Peyer's patch (tissue), 4 donors: Measurements from ENCODE around the gene PTPN11. TPM values are rescaled to one million over a fixed set of nuclear protein-coding genes. Genes with fewer than 3 reads are reported as not detected.
"Not testable (repeated sequence)": the region's sequence is repeated elsewhere in the genome, so short reads cannot be mapped to it uniquely, and the experiment has no call there.

Source experiments
- DNase-seq, 3 donors: peaks; one replicate each; pipeline ENCODE4 v3.0.0-alpha.2; 2017 to 2019
- H3K27ac ChIP-seq, 4 donors: fragments of 200-600 bp; sonication (generic); one replicate each; pipeline ENCODE4 v1.5.1; 2016 to 2019
- H3K27me3 ChIP-seq, 2 donors: fragments of 200-600 bp; sonication (generic); one replicate each; pipeline ENCODE4 v1.5.1; 2019
- H3K36me3 ChIP-seq, 3 donors: fragments of 200-600 bp; sonication (generic); one replicate each; pipeline ENCODE4 v1.5.1; 2016 to 2019
- H3K4me1 ChIP-seq, 4 donors: fragments of 200-600 bp; sonication (generic); one replicate each; pipeline ENCODE4 v1.5.1; 2016 to 2019
- H3K4me3 ChIP-seq, 4 donors: fragments of 200-600 bp; sonication (generic); 1 replicate in 3 of 4; 2 replicates in 1 of 4; pipeline ENCODE4 v1.5.1; 2016 to 2019; ENCODE audit warnings: mild to moderate bottlenecking in 1 of 4
- H3K9me3 ChIP-seq, 4 donors: fragments of 200-600 bp; sonication (generic); one replicate each; pipeline ENCODE4 v1.5.1; 2016 to 2019; ENCODE audit warnings: mild to moderate bottlenecking in 1 of 4
- CTCF ChIP-seq, 6 experiments: fragments of 450-650 bp in 4 of 6; fragments of 200-600 bp in 2 of 6; sonication (generic) in 1 of 6; IDR thresholded peaks; one replicate each; pipeline ENCODE4 v1.5.1; 2017 to 2019; ENCODE audit warnings: antibody characterized with exemption in 6 of 6, mild to moderate bottlenecking in 3 of 6, moderate library complexity in 1 of 6
- POLR2A ChIP-seq, 2 donors: fragments of 450-650 bp; IDR thresholded peaks; one replicate each; pipeline ENCODE4 v1.5.1; 2017; ENCODE audit warnings: antibody characterized with exemption in 2 of 2, mild to moderate bottlenecking in 2 of 2, moderate library complexity in 2 of 2
- total RNA-seq, 4 donors: library from RNA; depleted of rRNA; stranded (reverse); fragments of >200 nt; gene quantifications; one replicate each; pipeline ENCODE4 v1.1.0, GENCODE V29; 2016

Gene PTPN11
- total RNA-seq, 4 donors from 2014 or later, result 34.5 to 128 (median 40.5) TPM

DNA sequence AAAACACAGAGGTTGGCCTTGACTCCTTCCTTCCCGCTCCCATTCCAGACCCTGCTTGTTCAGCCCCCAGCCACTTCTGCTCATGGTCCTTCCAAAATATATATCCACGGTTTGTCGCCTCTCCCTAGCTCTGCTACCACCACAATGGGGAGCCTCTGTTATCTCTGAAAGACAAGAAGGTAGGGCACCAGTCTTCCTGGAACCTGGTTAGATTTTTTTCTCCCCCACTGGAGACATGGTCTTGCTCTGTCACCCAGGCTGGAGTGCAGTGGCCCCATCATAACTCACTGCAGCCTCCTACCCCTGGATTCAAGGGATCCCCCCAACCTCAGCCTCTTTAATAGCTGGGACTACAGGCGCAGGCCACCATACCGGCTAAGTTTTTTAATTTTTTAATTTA is 95.7 kb downstream of the PTPN11 start:
- Histone ChIP-seq H3K9me3 (no peaks in the 10 kb centered on the region), H3K4me1 (no peaks in the 10 kb centered on the region), H3K4me3 (no peak overlapping the region), H3K27ac (no peak overlapping the region), H3K27me3 (no peaks in the 10 kb centered on the region), H3K36me3 (no peaks in the 10 kb centered on the region)
- DNase-seq, result no peak
- no peak for TF ChIP-seq CTCF (IDR thresholded peaks at IDR 0.05)
- TF ChIP-seq POLR2A (IDR thresholded peaks at IDR 0.05), result no peak

DNA sequence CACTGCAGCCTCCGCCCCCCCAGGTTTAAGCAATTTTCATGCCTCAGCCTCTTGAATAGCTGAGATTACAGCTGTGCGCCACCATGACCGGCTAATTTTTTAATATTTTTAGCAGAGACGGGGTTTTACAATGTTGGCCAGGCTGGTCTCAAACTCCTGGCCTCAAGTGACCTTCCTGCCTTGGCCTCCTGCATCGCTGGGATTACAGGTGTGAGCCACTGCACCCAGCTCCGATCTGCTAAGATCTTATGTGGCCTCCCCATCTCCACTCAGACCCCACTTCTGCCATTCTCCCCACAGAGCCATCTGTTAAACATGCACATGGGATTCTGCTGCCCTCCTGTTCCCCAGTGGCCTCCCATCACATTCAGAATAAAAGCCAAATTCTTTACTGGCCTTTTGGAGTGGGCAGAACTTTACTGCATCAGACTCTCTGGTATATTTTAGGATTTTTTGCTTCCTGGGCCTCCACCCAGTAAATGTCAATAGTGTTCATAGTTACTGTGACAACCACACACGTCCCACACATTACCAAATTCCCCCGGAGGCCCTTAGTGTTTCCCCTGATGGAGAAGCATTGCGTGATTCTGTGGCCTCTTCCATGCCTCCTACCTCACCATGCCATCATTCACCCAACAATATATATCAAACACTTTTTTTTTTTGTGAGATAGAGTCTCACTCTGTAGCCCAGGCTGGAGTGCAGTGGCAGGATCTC is 96.3 kb downstream of the PTPN11 start:
- Histone ChIP-seq H3K27ac (no peak overlapping the region), H3K9me3 (no peaks in the 10 kb centered on the region), H3K4me3 (no peak overlapping the region), H3K36me3 (no peaks in the 10 kb centered on the region), H3K27me3 (no peaks in the 10 kb centered on the region), H3K4me1 (no peaks in the 10 kb centered on the region)
- TF ChIP-seq CTCF (IDR thresholded peaks at IDR 0.05) (no peak), POLR2A (IDR thresholded peaks at IDR 0.05) (no peak)
- DNase-seq, result no peak

DNA sequence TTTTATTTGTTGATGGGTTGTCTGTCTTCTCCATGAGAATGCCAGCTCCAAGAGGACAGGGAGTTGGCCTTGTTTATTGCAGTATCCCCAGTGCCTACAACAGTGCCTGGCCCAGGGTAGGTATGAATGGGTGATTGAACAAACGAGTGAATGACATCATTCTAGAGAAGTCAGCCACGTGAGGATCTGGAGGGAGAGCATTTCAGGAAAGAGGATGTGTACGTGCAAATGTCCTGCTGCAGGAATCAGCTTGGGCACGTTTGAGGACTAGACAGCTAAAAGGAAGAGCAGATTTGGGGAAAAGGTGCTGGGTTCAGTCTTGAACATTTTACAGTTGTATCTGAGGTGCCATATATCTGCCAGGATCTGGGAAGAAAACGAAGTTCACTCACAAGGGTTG is 97.1 kb downstream of the PTPN11 start:
- Histone ChIP-seq H3K27me3 (no peaks in the 10 kb centered on the region), H3K4me3 (no peak overlapping the region), H3K27ac (no peak overlapping the region), H3K9me3 (no peaks in the 10 kb centered on the region), H3K4me1 (no peaks in the 10 kb centered on the region), H3K36me3 (no peaks in the 10 kb centered on the region)
- no peak for DNase-seq
- no peak for TF ChIP-seq POLR2A (IDR thresholded peaks at IDR 0.05)
- TF ChIP-seq CTCF (IDR thresholded peaks at IDR 0.05), result no peak

DNA sequence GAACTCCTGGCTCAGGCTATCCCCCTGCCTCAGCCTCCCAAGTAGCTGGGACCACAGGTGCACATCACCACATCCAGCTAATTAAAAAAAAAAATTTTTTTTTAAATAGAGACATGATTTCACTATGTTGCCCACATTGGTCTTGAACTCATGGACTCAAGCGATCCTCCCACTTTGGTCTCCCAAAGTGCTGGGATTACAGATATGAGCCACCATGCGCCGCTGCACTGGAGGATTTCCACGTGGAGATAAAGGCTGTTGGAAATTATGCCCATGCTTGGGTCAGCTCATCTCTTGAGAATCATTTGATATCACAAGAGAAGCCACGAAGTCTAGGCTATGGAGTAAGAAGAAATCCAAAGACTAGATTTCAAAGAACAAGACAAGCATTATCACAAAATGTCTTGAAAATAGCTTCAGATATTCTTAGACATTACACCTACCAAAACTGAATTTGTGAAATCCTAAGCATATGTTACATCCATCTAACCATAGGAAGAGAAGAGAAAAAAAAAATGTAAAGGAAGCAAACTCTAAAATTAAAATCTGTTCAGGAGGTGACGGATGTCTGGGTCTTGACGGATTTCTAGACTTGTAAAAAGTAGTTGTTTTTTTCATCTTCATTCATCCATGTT is 99.1 kb downstream of the PTPN11 start:
- Histone ChIP-seq H3K27me3 (no peaks in the 10 kb centered on the region), H3K4me3 (no peak overlapping the region), H3K4me1 (no peaks in the 10 kb centered on the region), H3K9me3 (no peaks in the 10 kb centered on the region), H3K27ac (no peak overlapping the region), H3K36me3 (no peaks in the 10 kb centered on the region)
- TF ChIP-seq POLR2A (IDR thresholded peaks at IDR 0.05) (no peak), CTCF (IDR thresholded peaks at IDR 0.05) (no peak)
- no peak for DNase-seq

- Histone ChIP-seq H3K36me3 (no peaks in the 10 kb centered on the region), H3K4me1 (no peaks in the 10 kb centered on the region), H3K27me3 (no peaks in the 10 kb centered on the region), H3K9me3 (no peaks in the 10 kb centered on the region), H3K27ac (no peak overlapping the region), H3K4me3 (no peak overlapping the region)
- TF ChIP-seq POLR2A (IDR thresholded peaks at IDR 0.05) (no peak), CTCF (IDR thresholded peaks at IDR 0.05) (no peak)
- DNase-seq, result no peak
Observed at GRCh38 chr12:112518365-112518735, 99.6 kb downstream of the PTPN11 start.

DNA sequence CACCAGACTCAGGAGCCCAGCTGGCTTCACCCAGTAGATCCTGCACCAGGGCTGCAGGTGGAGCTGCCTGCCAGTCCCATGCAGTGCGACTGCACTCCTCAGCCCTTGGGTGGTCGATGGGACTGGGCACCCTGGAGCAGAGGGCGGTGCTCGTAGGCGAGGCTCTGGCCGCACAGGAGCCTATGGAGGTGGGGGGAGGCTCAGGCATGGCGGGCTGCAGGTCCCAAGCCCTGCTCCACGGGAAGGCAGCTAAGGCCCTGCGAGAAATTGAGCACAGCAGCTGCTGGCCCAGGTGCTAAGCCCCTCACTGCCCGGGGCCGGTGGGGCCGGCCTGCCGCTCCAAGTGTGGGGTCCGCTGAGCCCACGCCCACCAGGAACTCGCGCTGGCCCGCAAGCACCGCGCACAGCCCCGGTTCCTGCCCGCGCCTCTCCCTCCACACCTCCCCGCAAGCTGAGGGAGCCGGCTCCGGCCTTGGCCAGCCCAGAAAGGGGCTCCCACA is 101.1 kb downstream of the PTPN11 start:
- H3K27ac ChIP-seq, H3K27me3 ChIP-seq, DNase-seq, H3K4me1 ChIP-seq, H3K9me3 ChIP-seq, H3K4me3 ChIP-seq, H3K36me3 ChIP-seq: not testable (repeated sequence)
